NCI-H1105 (cell line): ENCODE data around the gene GZF1.
"Not testable (repeated sequence)": the region's sequence is repeated elsewhere in the genome, so short reads cannot be mapped to it uniquely, and the experiment has no call there.

Source experiments
- DNase-seq: peaks from one replicate; lab custom pipeline; 2025; lab: John Stamatoyannopoulos, UW

The GZF1 gene

DNA sequence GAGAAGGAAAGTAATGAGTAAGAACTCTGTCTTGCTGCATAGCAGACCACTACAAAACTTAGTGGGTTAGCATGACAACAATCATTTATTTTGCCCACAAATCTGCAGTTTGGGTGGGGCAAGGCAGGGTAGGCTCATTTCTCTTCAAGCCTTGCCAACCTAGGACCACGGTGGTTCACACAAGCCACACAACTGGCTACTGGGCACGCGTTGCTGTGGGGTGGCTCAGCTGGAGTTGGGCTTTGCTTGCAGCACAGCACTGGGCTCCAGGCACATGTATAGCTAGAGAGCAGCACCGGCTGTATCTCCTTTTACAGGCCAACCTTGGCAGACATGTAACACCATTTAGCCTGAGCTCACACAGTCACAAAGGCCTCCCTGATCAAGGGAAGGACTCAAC, 16.0 kb upstream of the GZF1 start:
- DNase-seq, result no peak

DNA sequence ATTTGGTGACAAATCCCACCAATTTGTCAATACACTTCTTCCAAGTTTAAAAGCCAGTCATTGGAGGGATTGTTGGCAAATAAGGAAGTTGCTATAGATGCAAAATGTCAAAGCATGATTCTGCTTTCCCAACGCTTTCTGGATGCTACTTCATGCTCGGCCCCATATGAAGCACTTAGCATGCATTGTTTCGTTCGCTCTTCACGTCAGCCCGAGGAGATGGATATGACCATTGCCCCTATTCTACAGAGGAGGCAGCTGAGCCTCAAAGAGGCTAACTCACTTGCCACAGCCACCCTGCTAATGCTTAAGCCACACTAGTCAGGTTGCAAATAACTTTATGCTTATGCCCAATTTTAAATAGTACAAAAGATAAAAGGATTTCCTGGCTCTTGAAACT, 14.2 kb upstream of the GZF1 start:
- DNase-seq, result no peak

DNA sequence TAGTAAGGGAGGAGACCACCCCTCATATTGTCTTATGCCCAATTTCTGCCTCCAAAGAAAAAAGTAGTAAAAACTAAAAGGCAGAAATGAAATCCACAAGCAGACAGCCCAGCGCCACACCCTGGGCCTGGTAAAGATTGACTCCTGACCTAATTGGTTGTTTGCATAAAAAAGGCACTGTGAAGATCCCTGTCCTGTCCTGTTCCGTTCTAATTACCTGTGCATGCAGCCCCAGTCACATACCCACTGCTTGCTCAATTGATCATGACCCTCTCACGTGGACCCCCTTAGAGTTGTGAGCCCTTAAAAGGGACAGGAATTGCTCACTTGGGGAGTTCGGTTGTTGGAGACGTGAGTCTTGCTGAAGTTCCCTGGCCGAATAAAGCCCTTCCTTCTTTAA, 13.5 kb upstream of the GZF1 start:
- DNase-seq, result not testable (repeated sequence)

DNA sequence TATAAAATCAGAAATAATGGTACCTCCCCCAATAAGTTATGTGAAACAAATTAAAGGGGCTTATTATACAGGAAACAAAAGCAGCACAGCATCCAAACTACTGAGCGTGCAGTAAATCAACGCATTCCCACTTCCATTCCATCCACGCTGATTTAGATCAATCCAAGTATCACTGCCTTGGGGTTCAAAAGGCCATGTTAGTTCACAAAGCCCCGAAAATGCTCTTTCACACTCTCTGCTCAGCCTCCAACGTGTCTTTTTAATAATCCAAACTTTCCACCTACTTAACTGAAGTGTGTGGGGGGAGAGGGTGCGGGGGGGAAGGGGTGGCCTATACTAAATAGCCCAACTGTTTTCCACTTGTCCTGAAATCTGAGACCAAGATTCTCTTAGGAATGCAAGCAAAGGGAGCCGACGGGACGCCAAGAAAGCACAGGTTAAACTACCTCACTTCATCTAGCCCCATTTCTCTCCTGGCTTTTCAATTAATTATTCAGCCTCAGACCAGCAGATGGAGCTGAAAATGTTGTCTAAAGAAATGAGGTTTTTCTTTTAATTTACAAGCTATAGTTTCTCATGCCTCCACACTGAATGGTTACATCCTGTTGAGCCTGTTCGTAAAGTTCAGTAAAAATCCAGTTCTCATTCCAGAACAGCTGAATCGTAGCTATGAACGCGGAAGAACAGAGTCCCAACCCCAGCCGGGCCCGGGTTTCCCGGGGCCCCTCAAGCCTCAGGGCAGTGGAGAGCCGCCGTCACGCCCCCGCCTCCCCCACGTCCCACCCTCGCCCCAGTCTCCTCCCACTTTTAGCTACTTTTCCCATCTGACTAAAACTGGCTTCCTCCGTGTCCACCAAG, 12.4 kb upstream of the GZF1 start:
- DNase-seq, result peak; percentile 64

DNA sequence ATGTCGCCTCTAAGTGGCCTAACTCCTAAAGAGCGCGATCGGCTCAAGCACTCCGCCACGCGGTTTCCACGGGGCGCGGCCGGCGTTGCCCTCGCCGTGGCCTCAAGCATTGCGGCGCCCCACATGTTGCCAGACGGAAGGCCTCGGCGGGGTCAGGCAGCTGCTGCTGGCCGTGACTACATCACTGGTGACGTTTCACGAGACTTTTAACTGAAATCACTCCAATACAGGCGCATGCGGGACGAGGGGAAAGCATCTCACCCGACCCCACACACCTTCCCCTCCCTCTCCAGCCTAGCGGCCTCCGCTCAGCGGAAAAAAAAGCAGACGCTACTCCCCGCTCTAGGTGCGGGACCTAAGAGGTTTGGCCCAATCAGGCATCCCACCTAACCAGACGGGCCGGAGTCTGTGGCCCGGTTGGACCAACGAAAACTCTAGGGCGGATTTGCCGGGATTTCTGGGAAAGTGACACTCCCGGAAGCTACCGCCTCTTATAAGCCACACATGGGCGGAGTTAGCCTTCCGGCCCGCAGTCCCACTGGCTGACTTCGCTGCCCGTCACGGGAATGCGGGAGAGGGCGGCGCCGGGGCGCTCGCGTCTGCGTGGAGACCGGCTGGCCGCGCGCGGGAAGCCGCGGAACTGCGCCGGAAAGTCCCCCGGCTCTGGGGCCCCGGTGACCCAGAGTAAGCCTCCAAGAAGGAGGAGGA, 11.6 kb upstream of the GZF1 start, which contains the start of gene NXT1:
TSS of gene NXT1 (plus strand) at position 596 of the 708 bp plus-strand sequence. CDS start 3,251 bp downstream, outside the sequence.
- DNase-seq, result peak; percentile 97

DNA sequence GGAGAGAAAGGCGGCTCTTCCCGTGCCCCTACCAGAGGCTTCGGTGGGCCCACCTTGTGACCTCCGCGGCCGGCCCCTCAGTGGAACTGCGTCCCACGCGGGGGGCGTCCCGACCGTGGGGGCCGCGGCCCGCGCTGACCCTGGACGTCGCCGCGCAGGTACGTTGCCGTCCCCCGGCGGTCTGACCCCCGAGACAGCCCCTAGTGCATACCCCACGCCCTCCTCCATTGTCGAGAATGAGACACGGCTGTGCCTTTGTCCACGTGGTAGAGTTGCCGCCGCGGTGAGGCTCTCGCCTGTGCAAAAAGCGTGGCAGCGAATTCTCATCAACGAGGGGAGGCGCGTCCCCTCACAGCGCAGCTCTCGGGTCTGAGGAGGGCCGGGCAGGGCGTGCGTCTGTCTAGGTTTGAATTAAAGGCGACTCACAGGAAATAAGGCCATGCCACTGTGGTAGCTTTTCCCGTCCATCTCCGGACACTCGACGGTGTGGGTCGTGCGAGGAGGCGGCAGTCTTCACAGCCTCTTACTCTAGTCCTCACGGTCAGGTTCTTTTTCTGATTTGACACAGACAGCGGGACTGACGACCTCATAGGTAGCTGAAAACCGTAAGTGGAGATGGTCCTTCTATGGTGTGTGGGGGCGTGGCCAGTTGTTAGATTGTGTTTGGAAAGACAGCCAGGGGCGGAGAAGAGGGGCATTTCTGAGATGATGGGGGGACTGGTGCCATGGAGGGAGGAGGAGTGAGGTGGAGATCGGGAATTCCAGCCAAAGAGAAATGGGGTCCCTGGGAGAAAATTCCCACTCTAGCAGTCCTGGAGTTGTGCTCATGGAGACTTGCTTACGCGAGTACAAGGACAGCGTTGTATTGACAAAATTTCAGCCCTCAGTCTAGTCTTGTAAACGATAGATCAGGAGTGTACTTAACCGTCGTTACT, 10.8 kb upstream of the GZF1 start:
- DNase-seq, result peak; percentile 28

DNA sequence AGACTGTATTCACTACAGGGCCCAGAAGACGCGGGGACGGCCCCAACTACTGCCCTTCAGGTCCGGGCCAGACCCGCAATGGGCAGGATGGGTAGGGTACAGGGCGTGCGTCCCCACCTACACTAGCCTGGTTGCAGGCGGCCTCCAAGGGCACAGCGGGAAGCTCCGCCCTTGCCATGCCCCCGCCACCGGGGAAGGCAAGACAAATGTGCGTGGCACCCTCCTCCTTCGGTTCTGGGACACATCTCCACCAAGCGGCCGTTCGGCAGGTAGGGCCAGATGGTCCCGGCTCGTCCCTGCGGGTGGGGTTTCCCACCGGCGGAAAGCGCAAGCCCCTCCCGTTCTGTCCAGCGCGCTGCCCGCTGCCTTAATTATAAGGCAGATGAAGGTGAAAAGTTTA, 5.8 kb upstream of the GZF1 start:
- no peak for DNase-seq

DNA sequence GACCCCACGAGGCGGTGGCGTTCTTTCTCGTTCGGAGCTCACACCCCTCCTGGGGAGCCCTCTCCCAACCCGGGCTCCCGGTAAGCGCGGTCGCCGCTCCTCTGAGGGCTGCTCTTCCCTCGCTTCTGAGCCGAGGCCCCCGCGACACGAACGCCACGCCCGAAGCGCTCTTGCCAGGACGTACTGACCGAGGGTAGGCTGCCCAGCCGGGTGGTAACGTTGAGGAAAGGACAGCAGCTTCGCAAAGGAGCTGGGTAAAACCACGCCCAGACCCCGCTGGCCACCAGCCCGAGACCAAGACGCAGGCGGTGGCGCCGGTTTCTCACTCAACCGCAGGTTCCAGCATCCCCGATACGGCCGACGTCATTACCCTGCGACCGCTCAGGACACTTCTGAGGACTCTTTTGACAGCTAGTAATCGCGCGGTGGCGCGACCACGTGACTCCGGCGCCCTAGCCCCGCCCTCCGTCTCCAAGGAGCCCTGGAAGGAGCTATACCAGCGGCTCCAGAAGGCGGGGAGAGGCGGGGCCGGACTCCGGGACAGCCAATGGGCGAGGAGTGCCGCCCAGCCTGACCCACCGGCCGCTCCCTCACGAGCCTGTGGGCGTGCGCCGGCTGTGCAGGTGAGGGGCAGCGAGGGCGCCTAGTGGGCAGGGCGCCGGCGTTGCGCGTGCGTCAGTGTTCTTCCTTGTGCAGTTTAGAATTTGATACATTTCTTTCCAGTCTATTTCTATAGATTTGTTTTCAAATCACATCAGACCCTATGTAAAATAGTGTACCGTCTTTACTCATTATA, 4.0 kb upstream of the GZF1 start:
- peak; percentile 99 for DNase-seq

DNA sequence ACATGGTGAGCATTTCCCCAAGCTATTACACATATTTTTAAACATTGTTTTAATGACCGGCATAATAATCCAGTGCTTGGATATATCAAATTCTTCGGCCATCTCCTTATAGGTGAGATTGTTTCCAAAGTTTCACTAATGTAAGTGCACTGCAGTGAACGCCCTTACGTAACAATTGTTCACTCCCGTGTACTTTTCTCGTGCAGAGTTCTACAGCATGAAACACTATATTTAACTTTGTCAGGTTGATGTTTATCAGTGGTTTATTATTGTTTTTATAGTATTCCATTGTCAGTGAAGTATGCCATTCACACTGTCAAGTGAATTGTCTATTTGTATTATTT, 3.4 kb upstream of the GZF1 start:
- no peak for DNase-seq

DNA sequence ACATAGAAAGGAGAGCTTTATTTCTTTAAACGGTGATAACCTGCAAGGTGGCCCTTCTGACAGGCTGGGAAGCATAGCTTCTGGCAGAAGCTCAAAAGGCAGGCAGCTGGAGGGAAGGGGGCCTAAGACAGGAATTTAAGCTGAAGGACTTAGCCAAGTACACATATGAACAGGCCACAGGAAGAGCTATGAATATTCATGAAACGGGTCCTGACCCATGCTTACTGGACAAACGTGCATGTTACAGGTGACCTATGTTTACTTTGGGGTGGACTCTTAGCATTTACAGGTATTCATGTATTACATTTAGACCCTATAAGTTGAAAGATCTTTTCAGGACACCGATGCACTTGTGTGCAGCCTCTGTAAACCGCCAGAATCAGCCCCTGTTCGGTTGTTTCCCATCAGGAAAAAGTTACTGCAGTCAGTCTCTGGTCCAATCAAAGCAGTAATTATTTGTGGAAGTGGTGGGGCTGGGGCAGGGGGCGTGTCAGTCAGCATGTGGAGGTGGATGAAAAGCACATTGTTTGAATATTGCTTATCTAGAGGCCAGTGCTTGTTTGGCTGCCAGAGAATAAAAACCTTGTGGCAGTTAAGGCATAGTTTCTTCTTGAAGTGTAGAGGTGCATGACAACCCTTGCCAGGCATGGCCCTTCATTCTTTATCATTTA, 2.9 kb upstream of the GZF1 start:
- DNase-seq, result no peak

DNA sequence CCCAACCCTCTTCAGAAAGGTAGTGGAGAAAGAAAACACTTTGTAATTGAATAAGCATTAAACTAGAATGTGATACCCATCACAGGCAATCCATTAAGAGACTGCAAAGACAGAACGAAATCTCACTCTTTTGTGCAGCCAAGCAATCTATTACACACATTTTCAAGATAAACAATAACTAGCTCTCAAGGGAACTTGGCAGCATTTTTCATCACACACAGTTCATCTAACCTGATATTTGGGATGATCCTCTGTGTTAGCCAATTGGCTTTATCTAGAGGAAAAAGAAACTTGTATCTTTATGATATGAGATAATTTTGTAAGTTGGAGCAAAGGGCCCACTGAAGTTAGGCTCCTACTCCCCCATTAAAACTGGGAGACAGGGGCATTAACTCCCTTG, 1.5 kb upstream of the GZF1 start:
- DNase-seq, result no peak

DNA sequence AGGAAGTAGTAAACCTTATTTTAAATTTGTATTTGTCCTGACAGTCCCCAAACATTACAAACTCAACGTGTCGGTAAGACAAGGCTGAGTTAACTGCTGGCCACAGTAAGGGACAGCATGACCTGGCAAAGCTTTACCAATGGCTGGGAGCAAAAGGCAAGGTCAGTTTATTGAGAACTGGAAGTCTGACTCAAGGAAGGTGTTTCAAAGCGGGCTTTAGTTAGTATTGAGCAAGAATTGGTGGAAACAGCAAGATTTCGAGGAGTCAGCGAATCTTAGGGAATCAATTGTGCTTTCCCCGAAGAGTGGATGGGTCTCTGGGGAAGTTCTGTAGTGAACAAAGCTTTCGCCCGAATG, 885 bp upstream of the GZF1 start:
- no peak for DNase-seq

DNA sequence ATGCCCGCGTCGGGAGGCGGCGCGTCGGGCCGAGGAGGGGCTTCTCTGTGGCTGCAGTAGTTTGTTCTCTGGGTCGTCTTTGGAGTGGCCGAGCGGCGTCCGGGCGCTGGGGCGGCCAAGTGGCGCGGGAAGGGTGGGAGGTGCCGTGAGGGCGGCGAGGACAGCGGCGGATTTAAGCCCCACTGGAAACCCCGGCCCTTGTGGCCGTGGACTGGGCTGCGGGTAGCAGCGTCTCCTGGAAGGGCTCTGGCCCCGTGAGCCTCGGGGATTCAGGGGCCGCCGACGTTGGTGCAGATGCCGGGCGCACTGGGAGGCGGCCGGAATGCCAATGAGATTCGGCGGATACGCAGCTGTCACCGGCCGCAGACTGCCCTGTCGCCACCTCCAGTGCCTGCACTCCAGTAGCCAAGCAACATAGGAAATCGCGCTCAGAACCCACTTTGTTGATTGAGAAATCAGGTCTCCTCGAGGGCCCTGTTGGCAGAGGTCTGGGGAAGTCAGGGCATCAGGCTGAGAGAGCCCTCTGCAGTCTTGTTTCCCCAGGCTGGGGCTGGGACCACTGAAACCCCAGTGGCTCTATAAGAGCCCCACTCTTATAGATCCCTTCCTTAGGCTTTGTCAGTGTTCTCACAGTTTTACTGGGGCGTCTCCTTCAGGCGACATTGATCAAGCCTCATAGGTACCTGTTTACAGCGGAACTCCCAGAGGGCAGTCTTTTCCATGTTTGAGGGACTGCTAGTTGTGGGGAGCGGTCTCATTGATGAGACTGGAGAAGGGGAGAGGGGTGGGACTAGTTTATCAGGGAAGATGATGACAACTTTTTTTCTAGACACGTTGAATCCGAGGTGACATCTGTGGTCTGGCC, 642 bp downstream of the GZF1 start:
- peak; percentile 61 for DNase-seq

DNA sequence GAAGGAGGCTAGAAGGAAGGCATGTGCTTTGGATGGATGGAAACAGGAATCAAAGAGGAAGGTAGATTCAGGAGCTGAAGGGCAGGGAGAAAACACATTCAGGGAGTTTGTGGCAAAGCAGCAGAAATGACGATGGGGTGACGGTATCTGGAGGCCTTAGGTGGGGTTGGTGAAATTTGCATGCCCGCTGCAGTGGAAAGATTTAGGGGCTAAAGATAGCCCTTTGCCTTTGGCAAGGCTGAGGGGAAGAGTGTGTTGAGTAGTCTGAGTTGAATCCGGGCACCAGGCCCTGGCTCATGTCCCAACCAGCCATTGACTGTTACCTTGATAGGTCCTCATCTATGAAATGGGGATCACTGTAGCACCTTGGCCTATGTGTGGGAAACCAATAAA, 1.3 kb downstream of the GZF1 start:
- DNase-seq, result no peak

DNA sequence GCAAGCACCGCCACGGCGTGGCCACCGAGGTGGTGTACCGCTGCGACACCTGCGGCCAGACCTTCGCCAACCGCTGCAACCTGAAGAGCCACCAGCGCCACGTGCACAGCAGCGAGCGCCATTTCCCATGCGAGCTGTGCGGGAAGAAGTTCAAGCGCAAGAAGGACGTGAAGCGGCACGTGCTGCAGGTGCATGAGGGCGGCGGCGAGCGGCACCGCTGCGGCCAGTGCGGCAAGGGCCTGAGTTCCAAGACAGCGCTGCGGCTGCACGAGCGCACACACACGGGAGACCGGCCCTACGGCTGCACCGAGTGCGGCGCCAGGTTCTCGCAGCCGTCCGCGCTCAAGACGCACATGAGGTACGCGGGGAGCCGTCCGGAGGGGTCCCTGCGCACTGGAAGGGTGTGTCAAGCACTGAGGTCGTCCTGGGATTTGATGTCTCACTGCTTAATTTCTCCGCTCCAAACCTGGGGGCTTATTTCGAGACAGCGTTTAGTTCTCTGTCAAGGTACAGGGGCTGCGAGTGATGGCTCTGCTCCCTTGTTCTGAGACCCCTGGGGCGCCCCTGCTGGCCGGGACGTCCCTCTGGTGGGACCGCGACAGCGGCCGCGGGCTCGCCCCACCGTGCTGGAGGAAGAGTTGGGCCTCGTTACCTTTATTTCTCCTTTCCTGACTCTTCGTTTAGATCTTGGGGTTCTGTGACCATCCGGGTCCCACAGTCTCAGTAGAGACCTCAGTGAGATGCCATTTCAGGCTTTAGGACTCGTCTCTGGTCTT, 3.6 kb downstream of the GZF1 start:
- no peak for DNase-seq

DNA sequence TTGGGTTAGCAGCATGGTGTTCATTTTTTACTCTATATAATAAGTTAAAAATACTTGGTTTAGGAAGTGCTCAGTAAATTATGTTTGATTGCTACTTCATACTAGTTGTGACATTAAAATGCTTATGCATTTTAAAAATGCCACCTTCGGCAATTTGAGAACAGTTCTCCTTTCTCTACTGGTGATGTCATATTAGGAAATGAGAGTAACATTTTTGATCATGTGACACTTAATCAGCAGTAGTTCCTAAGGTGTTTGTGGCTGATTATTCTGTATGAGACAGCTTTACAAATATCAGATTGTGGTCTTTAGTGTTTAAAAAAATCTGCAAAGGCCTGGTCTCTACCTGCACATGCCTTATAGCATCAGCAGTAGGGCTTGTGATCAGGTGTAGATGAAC, 4.4 kb downstream of the GZF1 start:
- DNase-seq, result no peak

DNA sequence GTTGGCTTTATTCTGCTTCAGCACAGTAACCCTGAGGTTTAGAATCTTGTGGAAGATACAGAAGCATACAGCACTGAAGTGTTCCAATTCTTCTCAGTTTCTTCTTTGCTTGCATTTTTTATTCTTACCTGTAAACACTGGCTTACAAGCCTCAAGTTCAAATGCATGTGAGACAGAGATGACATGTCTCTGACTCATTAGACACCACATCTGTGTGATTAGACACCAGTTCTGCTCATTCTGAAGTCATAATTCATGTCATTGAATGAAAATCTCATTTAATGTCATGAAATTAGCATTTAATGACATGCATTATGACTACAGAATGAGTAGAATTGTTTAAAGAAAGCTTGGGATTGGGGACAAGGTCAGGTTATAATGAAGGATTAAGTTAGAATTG, 5.8 kb downstream of the GZF1 start:
- DNase-seq, result no peak

DNA sequence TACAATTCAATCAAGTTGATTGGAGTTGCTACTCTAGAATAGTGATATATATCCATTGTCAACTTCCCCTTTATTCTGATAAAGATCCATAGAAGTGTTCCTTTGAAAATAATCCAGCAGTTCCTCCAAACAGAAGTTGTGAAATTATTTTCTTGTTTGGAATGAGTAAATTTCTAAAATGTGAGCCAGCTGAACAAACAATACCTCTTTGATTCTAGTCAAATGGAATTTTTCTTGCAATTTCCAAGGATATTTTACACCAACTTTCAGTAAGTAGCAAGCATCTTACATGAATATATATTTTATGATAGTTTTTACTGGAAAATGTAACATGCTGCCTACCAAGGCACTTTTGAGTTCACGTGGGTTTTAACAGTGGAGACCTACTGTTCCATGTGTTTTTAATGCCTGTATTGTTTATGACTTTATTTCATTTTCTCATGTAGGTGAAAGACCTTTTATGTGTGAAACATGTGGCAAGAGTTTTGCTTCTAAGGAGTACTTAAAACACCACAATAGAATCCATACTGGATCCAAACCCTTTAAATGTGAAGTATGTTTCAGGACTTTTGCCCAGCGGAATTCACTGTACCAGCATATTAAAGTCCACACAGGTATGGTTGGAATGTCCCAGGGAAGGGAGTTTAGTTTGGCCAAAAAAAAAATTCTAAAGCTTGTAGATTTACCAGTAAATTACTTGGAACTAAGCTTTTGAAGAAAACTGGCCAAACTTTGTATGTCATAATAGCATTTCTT, 6.5 kb downstream of the GZF1 start:
- no peak for DNase-seq
